GM21423 (cell line): ENCODE measurements around the gene CAMTA1.

ENCODE experiments used
- ATAC-seq: cut with Tn5 transposase; IDR thresholded peaks from one replicate; pipeline ENCODE4 v1.9.1; 2021; ENCODE audit warnings: mild to moderate bottlenecking, moderate library complexity; ENCODE audit not compliant: unreplicated experiment

The CAMTA1 gene

DNA sequence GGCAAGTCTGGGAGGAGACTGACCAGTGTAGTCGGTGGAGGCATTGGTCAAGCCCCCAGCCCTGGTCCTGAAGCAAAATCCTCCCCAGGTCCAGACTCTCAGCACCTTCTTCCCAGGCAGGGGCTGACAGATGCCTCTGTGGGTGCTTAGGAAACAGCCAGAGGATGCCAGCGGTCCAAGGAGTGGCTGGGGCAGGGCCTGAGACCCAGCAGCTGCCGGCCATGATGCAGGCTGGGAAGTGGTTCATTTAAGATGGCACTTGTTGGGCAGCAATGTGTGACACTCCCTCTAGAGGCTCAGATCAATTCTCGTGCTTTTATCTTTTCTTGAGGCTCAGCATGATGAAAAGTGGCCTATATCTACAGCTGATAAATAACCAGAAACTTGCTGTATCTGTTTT, 820.8 kb downstream of the CAMTA1 start:
- no peak for ATAC-seq

DNA sequence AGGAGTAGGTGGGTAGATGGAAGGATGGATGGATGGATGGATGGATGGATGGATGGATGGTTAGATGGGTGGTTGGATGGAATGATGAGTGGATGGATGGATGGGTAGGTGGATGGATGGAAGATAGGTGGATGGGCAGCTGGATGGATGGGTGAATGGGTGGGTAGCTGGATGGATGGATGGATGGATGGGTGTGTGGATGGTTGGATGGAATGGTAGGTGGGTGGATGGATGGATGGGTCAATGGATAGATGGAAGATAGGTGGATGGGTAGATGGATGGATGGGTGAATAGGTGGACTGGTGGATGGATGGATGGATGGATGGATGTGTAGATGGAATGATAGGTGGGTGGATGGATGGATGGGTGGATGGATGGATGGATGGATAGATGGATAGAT, 821.8 kb downstream of the CAMTA1 start:
- no peak for ATAC-seq

DNA sequence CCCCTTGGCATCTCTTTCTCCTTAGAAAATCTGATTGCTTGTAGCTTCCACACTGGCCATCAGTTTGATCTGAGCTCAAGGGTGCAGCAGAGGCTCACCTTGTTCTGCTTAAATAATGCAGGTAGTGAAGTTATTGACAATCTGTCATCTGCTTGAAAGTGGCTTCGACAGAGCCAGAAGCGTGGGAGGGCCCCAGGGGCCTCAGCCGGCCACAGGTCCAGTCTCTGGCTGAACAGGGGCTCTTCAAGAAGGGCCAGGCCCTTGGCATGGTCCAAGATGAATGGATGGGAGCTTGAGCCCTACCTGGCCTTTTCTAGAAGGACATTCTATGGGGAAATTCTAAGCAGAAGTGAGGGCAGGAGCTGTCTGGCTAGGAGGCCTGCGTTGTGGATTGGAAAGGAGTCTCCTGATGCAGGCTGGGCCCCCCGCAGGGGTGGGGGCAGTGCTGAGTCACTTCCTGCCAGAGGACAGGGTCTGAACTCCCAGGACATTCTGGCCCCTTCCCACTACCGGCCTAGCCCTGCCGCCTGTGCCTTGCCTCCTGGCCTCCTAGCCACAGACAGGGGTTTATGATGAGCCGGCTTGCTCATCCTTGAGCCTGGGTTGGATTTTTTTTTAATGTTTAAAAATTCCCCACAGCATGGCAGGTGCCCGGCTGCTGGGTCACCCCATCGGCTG, 823.5 kb downstream of the CAMTA1 start:
- ATAC-seq, result no peak

DNA sequence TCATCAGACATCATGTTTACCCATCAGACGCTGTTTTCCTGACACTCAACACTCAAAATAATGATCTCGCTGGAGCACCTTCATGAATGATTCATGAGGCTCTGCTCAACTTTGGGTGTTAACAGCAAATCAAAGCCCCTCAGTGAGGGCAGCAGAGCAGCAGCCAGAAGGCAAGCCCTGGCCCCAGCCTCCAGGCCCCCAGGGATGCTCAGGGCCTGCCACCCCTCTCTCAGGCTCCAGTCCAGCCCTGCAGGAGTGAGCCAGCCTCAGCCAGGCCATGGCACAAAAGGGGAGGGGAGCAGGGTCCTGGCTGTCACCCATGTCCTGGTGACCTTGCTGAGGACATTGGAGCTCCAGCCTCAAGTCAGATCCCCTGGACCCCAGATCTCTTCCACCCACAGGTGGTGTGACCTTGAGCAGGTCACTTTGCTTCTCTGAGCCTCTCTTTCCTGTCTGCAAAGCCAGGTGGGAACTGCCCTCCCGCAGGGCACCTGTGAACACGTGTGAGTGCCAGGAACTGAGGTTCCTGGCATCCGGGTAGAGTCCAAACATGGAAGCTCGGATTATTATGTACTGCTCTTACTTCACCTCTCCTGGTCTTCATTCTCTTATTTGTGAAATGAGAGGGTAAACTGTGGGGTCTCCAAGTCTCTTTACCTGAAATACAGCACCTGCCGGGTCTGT, 824.2 kb downstream of the CAMTA1 start:
- ATAC-seq, result no peak

DNA sequence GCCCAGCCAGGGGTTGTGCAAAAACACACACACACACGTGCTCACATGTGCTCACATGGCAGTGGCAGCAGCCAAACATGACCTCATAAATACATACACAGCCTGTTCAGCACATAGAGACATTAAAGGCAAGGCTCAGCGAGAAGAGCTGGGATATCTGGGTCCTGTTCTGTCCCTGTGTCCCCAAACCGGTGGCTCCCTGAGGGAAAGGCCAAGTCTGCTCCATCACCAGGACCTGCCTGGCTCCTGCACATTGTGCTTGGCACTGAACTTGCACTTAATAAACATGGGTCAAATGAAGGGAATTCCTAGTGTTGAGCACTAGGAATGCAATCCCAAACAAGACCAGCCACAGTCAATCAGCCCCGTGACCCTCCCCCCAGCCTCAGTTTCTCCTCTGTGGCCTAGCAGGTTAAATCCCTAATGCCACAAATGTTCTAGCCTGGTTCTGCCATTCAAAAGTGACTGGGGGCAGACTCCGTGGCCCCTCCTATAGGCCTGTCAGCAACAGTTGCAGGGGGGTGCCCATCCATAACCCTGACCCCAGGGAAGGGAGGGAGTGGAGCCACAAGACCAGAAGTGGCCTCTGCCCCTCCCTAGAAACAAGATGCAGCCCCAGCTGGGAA, 825.0 kb downstream of the CAMTA1 start:
- no peak for ATAC-seq

DNA sequence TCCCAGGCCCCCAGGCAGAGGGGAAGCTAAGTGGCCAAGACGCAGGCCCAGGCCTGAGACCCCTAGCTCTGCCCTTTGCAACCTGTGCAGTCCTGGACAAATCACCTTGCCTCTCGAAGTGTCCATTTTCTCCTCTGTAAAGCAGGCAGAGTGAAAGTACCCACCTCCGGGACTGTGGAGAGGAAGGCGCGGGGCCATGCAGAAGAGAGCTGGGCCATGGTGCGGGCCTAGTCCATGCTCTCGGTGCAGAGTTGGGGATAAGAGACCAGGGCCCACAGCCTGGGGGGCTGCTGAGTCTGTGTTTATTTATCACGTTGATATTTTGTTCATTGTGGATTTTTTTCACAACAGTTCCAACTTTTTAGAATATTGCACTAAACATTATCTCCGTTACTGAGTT, 825.7 kb downstream of the CAMTA1 start:
- no peak for ATAC-seq

DNA sequence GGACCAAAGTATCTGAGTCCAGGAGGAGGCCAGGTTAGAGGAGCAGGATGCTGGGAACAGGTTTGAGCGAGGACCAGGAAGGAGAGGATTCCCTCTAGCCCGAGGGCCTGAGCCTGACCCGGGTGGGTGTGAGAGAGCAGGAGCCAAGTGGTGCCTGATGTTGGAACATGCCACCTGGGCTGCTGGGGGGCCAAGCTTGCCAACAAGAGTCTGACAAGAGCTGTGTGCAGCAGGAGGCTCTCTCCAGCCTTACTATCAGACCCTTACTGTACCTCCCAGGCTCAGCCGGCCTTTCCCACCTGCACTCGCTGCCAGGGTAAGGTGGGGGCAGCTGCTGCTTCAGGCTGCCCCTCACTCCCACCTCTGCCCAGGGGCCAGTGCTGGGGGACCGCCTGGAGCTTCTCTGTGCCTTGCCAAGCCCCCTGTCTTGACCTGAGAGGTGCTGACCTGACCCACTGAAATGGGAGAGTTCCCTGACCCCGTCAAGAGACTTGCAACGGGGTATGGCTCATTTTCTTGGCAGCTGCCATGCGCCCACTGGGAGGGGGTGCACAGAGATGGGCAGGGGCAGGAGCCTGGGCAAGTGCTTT, 826.3 kb downstream of the CAMTA1 start:
- no peak for ATAC-seq

DNA sequence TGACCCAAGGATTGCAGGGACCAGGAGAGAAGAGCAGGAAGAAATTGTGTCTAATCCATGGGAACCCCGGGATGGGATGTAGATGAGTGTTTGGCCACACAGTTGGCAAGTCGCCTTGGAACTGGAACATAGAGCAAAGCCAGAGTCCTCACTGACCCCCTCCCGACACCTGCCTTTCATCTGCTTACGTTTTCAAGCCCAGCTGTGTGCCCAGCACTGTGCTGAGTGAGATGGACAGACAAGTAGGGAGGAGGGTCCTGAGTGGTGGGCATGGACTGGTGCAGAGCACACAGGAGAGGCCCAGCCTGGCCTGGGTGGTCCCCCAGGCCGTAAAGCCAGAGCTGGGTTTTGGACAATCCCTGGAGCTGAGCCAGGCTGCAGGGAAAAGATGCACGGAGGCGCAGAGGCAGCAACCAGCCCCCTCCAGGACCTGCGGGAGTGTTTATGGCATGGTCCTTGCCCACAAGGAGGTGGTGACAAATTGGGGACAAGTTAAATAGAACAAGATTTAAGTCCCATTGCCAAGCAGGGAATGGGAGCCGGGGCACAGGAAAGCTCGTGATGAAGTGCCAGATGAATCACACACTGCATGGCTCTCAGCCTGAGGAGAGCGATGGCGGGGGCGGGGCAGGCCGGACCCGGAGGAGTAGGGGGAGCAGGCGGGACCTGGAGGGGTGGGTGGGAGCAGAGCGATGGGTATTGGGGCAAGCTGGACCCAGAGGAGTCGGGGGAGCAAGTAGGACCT, 828.0 kb downstream of the CAMTA1 start:
- ATAC-seq, result no peak

DNA sequence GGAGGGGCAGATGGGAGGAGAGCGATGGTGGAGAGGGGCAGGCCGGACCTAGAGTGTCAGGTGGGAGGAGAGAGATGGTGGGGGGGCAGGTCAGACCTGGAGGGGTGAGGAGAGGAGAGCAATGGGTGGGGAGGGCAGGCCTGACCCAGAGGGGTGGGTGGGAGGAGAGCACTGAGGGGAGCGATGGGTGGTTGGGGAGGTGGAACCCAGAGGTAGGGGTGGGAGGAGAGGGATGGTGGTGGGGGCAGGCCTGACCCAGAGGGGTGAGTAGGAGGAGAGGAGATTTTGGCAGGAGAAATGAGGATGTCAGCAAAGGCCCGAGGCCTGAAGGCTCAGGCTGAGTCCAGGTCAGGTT, 828.6 kb downstream of the CAMTA1 start:
- no peak for ATAC-seq

DNA sequence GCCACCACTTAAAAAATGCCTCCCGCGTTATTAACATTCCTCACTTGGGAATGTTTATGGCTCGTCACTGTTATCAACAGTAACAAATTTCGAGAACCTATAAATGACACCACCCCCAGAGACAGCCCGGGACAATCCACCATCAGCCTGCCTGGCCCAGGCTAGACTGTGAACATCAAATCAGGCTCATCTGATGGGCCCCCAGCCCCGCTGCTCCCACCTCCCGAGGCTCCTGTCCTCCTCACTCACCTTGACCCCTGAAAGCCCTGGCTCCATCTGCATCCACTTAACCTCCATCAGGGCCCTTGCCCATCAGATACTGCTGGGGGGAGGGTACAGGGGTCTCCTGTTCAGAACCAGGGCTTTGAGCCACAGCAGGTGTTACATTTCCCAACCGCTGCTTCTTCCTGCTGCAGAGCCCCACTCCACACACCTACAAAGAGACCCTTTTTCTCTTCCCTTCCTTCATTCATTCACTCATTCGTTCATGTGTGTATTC, 829.4 kb downstream of the CAMTA1 start:
- no peak for ATAC-seq

DNA sequence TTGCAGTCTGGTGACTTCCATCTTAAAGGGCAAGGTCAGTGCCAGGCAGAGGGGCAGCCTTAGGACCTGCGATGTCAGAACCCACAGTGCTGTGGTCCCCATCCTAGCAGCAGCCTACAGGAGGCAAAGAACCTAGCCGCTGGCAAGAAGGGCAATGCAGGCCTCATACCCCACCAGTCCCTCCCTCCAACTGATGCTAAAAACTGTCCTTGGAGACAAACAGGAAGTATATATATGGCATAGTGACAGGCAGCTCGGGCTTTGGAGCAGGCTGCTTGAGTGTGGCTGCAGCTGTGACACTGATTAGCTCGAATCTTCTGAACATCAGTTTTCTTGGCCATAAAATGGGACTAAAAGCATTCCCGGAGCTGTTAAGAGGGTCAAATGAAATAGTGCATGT, 829.9 kb downstream of the CAMTA1 start:
- no peak for ATAC-seq

DNA sequence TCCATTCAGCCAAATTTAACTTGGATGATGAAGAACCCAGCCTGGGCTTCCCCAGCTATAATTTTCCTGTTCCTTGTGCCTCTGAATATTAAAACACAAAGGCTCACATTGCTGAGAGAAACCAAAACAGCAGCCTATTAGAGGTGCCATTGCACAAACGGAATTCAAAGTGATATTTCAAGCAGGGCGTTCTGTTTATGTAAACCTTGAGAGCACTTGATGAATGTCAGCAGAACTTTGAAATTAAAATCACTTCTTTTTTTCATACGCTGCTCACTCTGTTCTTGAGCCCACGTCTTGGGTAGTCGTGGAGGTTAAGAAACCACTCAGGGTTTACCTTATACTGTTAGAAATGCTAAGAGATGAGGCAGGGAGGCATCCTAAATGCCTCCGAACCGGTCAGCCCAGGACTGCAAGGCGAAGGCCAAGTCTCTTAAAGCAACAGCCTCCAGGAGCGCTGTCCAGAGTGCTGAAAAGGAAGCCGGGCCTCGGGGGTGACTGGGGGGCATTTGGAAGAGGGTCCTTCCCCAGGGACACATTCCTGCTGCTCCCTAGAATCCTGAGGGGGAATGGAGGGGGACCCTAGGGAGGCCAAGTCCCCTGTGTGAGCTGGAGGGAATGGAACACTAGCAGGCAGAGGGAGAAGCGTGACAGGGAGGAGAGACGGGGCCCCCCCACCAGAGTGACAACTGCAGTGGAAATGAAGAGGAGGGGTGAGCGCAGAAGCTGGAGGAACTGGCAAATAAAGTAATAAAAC, 831.0 kb downstream of the CAMTA1 start:
- ATAC-seq, result no peak

DNA sequence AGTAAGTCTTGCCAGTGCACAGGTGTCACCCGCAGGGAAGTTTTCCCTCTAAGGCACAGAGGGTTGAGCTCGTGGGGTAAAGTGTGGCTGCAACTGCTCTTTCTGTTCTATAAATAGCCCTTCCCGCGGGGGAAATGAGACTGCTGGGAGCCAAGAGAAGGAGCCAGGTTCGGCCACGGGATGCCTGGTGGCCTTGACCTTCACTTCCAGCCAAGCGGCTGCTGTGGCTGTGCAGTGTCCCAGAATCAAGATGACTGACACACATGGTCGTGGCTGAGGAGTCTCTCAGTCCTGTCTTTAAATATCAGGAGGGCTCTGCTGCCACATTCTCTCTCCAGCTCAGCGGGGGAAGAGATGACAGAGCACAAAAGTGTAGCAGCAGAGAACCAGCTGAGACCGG, 831.7 kb downstream of the CAMTA1 start:
- ATAC-seq, result no peak

DNA sequence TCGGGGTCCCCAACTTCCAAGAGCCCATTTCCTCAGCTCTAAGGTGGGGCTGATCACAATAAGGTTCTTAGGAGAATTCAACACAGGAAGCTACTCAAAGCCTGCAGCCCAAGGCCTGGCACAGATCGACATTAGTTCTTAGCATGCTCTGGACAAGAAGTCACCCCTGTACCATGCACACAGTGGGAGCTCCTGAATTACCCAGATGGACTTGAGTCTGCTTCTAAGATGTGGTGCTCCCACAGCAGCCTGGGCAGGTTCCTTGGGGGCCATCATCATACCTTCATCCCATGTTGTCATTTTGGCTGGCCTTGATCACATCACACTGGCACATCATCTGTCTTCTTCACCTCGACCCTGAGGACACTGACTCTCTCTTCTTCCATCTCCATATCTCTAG, 832.6 kb downstream of the CAMTA1 start:
- no peak for ATAC-seq

DNA sequence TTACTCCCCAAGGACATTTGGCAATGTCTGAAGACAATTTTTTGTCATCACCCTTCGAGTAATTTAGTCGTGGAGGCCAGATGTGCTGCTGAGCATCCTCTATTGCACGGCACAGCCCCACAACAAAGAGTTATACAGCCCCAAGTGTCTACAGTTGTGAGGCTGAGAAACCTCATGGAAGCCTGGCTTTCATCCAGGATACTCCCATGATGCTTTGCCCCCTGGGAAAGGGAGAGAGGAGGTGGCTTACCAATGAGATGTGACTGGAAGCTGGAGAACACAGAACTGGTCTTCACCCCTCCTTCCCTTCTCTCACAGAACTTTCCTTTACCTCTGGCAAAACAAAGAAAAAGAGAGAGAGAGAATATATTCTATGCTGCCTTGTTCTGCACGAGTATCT, 834.9 kb downstream of the CAMTA1 start:
- no peak for ATAC-seq

DNA sequence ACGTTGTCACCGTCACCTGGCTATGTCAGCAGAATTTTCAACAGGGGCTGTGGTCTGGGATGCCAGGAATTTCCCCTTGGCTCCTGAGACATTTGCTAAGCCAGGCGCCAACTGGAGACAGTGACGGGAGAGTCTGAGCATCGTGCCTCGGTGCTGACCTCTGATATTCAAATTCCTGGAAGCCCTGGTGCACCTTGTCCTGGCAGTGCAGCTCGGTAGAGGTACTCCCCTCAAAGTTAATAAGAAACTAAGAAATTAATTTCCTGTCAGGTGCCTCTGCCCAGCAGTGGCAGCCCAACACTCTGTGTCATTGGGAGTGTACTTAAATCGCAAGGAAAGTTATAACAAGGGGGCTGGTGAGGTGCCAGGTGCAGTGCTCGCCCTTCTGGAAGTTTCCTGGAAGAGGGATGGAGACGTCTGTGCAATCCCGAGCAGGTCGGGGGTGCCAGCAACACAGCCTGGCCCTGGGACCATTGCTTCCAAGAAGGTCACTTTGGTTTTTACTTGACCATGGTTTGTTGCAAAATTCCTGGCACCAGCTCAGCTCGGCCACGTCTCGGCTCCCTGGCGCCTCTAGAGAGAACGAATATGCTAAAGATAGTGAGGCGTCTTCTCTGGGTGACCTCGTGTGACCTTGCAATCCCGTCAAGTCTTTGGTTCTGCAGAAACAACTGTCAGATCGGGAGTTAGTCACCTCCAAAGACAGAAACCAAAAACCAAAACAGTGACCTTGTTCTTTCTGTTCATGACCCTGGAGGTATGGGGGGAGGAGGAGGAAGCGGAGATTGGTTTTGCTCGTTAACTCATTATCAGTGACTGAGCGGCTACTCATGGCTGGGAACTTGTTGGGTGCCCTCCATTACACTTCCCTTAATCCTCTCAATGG, 836.3 kb downstream of the CAMTA1 start:
- no peak for ATAC-seq

DNA sequence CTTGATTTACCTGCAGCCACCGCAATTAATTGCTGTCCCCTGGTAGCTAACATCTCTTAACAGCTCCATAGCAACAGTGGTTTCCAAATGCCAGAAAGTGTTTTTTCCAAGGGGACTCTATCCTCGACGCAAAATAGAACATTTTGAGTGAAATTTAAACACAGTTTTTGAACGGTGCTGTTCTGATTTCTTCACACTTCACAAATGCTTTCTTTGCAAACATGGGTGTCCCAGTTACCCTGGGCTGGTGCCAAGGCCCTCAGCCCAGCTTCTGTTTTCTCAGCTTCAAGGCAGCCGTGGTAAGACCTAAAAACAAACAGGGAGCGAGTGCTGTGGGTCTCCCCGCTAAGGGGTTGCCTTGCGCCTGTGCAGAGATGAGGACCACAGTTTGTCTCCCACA, 838.6 kb downstream of the CAMTA1 start:
- no peak for ATAC-seq

DNA sequence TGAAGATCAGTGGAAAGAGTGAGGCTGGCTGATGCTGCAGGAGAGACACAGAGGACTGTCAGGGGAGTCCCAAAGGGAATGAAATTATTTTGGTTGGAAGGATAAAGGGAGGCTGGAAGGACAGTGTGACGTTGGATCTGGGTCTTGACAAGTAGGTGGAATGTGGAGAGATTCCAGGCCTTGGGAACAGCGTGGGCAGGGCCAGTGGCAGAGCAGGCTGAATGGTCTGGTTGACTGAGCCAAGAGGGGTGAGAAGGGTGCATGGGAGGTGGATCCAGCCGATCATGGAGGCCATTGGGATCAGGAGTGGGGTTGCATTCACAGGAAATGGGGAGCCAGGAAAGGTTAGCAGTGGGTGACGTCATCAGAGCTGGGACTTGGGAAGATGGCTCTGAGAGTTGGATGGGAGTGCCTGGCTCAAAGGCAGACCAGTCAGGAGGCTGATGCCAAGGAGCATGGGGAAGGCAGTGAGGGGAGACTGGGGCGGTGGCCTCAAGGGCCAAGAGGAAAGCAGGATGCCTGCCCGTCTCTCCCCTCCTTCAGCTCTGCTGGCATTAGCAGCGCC, 839.6 kb downstream of the CAMTA1 start:
- ATAC-seq, result no peak

DNA sequence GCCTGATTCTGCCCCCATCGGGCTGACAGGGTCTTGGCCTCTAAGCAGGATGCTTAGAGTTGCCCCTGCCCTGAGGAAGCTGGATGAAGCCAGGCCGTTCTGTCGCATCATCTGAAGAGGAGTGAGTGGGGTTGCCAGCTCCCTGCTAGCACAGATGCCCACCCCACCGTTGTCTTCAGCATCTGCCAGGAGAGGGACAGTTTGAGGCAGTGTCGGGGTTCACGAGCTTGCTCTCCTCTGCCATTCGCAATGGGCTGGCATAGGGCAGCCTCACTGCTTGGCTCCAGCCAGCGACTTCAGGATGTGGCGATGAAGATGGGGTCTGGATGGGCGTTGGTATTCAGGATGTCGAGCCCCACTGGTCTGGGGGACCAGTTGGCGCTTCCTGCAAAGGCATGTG, 840.1 kb downstream of the CAMTA1 start:
- ATAC-seq, result no peak
